LNCaP clone FGC (cell line): Measurements from ENCODE around the gene RPAP2.
"Not testable (repeated sequence)": the region's sequence is repeated elsewhere in the genome, so short reads cannot be mapped to it uniquely, and the experiment has no call there.

Experiments used
- DNase-seq: peaks from one replicate; pipeline ENCODE4 v3.0.0-alpha.2; 2011; ENCODE audit warnings: low read depth
- H3K4me3 ChIP-seq: 2 replicates; pipeline ENCODE4 v1.5.1; 2011; ENCODE audit warnings: mild to moderate bottlenecking, low read depth, low read length, control low read depth
- TF ChIP-seq, protein P1 (sequence below): IDR thresholded peaks from 2 replicates; pipeline ENCODE4 v1.5.1; 2012; ENCODE audit warnings: mild to moderate bottlenecking; ENCODE audit not compliant: control insufficient read depth, insufficient read depth; ENCODE audit errors: extremely low read depth

RPAP2 gene

DNA sequence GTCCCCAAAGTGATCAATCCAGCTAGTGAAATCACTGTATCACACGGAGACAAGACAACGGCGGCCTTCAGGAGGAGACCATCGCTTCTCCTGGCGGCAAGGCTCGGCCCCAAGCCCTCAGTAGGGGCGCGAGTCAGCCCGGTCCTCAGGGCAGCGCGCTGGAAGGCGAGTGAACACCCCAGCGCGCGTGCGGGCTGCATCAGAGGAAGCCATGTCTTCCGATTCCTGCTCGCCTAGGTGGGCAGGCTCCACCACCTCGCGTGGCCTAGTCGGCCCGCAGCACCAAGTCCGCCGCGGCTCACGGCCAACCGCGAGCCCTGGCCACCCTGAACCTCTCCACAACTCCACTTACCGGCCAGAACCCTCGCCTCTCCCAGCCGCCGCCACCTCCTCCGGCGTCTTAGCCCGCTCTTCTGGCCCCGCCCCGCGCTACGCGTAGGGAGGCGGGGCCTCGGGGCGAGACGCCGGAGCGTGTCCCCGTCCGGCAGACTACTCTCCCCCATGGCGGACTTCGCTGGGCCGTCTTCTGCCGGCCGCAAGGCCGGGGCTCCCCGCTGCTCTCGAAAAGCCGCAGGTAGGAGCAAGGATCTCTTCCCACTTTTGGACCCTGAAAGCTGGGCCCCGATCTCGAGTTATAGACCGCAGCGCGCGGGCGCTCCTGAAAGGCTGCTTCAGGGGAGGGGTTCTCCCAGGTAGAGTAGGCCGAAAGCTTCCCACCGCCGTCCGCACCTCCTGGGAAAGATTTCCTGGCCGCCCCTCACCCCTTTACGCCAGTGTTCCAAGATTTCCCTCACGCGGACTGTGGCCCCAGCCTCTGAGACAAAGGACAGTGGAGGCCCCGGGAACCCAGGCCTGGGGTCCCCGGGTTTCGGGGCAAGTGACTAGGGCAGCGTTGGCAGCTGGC is at the start of gene RPAP2, which contains the start of gene GLMN:
Gene RPAP2, plus strand, starts transcription at position 487 of the 904 bp plus-strand sequence. Its CDS starts 15 bp downstream, at position 502.
Gene GLMN, minus strand, starts transcription at position 415 of the 904 bp plus-strand sequence. CDS start 988 bp downstream, outside the sequence.
- TF ChIP-seq, protein P1, sequence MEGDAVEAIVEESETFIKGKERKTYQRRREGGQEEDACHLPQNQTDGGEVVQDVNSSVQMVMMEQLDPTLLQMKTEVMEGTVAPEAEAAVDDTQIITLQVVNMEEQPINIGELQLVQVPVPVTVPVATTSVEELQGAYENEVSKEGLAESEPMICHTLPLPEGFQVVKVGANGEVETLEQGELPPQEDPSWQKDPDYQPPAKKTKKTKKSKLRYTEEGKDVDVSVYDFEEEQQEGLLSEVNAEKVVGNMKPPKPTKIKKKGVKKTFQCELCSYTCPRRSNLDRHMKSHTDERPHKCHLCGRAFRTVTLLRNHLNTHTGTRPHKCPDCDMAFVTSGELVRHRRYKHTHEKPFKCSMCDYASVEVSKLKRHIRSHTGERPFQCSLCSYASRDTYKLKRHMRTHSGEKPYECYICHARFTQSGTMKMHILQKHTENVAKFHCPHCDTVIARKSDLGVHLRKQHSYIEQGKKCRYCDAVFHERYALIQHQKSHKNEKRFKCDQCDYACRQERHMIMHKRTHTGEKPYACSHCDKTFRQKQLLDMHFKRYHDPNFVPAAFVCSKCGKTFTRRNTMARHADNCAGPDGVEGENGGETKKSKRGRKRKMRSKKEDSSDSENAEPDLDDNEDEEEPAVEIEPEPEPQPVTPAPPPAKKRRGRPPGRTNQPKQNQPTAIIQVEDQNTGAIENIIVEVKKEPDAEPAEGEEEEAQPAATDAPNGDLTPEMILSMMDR, result no peak
- peak within 1 kb of the TSS; percentile 94 for H3K4me3 ChIP-seq
- no peak for DNase-seq

DNA sequence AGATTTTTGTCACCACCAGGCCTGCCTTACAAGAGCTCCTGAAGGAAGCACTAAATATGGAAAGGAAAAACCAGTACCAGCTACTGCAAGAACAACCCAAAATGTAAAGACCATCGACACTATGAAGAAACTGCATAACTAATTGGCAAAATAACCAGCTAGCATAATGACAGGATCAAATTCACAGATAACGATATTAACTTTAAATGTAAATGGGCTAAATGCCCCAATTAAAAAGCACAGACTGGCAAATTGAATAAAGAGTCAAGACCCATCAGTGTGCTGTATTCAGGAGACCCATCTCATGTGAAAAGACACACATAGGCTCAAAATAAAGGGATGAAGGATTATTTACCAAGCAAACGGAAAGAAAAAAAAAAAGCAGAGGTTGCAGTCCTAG is 44.1 kb upstream of the RPAP2 start:
- DNase-seq, H3K4me3 ChIP-seq: not testable (repeated sequence)

DNA sequence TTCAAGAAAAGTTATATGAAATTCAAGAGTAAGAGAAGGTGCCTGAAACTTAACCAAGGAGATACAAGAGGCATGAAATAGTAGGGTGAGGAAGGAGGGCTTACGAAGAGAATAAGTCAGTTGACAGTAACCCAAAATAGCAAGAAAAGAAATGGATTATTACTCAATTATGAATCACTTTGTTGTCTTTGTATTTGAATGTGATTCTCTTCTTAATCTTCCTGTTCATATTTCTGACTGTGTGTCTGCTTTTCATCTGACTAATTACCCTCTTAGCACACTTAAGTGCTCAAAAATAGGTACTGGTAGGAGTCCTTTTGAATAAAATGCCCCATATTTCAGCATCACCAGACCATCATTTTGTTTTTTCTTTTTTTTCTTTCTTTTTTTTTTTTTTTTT is 39.5 kb upstream of the RPAP2 start:
- H3K4me3 ChIP-seq, result no peak overlapping the region
- TF ChIP-seq, protein P1, result no peak
- no peak for DNase-seq

DNA sequence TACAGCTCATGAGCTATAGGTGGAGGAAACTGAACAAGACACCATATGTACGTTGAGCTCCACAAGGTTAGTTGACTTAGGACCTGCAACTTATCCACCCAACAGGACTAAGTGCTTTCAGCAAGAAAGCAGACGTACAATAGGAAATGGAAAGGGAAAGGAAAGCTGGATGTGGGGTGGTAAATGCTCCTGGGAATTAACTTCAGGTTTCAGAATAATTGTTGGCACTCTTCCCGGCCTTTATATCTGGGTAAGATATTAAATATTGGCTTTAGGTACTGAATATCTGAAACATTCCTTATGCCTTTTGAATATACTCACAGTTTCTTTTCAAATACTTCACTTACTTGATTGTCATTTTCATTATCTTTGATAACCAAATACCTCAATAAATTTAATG is 36.3 kb upstream of the RPAP2 start:
- TF ChIP-seq, protein P1, result no peak

DNA sequence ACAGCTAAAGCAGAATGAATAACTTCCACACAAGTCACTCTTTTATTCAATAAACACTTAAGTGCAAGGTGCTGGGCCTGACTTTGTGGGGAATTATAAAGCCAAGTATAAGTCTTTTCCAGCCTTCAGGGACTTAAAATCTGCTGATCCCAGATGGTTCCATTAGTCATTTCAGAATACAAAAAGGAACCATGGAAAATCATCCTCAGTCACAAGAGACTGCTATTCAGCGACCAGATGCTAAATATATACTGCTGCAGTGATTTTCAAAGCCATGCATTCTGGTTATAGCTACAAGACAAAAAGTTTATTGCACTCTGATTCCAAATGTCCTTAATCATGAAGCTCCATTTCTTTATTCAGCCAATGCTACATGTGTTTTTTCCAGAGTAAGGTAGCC is 25.8 kb upstream of the RPAP2 start:
- TF ChIP-seq, protein P1, result no peak
- H3K4me3 ChIP-seq, result no peak overlapping the region
- DNase-seq, result no peak

More for the DNA sequence above, 36.3 kb upstream of the RPAP2 start:
- no peak for DNase-seq
- H3K4me3 ChIP-seq, result no peak overlapping the region

DNA sequence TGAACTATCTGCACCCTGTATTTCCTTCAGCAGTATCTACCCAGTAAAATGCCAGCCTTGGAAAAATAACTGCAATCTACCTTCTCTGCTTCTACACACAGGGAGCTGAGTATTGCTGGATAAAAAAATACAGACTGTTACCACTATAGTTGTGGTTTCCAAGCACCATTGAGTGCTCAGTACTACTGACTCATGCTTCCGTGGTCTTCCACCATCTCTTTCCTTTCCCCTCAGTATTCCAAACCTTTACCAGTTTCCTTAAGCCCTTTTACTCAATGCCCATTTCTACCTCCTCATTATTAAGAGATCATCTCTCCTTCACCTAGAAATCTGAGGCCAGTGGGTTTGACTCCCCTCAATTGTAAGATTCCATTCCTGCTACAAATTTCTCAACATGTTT is 23.9 kb upstream of the RPAP2 start:
- H3K4me3 ChIP-seq, result no peak overlapping the region
- TF ChIP-seq, protein P1, result no peak
- DNase-seq, result no peak

DNA sequence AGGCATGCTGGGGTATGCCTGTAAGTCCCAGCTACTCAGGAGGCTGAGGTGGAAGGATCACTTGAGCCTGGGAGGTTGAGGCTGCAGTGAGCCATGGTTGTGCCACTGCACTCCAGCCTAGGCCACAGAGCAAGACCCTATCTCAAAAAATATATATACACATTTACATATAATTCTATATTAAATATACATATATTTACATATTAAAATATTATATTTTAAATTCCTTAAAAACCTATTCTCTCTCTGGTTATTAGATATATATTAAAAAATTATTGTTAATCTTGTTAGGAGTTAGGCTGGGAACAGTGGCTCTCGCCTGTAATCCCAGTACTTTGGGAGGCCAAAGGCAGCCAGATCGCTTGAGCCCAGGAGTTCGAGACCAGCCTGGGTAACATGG is 22.8 kb upstream of the RPAP2 start:
- no peak overlapping the region for H3K4me3 ChIP-seq
- DNase-seq, result no peak
- TF ChIP-seq, protein P1, result no peak
